ENCODE results near the gene HYAL4.

GRCh38 chr7:123924941-123925340 lies 80.0 kb downstream of the HYAL4 start, which contains the start of gene SPAM1:
- TF ChIP-seq, protein P1, sequence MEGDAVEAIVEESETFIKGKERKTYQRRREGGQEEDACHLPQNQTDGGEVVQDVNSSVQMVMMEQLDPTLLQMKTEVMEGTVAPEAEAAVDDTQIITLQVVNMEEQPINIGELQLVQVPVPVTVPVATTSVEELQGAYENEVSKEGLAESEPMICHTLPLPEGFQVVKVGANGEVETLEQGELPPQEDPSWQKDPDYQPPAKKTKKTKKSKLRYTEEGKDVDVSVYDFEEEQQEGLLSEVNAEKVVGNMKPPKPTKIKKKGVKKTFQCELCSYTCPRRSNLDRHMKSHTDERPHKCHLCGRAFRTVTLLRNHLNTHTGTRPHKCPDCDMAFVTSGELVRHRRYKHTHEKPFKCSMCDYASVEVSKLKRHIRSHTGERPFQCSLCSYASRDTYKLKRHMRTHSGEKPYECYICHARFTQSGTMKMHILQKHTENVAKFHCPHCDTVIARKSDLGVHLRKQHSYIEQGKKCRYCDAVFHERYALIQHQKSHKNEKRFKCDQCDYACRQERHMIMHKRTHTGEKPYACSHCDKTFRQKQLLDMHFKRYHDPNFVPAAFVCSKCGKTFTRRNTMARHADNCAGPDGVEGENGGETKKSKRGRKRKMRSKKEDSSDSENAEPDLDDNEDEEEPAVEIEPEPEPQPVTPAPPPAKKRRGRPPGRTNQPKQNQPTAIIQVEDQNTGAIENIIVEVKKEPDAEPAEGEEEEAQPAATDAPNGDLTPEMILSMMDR (IDR thresholded peaks at IDR 0.05 in 8 of 11, conservative IDR thresholded peaks at IDR 0.05 in 3 of 11) = no peak
- TF ChIP-seq POLR2A (IDR thresholded peaks at IDR 0.05) (no peak), POLR2AphosphoS5 (IDR thresholded peaks at IDR 0.05) (no peak)

Measured in spleen (tissue), 7 donors.